B cell (primary cell): ENCODE results near the gene CD2. TPM values are rescaled to one million over a fixed set of nuclear protein-coding genes. Genes with fewer than 3 reads are reported as not detected.

ENCODE experiments used
- ATAC-seq: fragments of 200-7000 bp; cut with Tn5 transposase; one replicate; pipeline ENCODE4 v1.10.0; 2021; ENCODE audit warnings: low read depth, mild to moderate bottlenecking, moderate number of reproducible peaks, moderate library complexity
- CTCF ChIA-PET: fragments of 350-600 bp; sonication (Branson Sonifier 250); formaldehyde crosslinking; loops from one replicate; lab custom pipeline; 2021; ENCODE audit warnings: antibody characterized with exemption, inconsistent platforms; lab: Charles Lee
- POLR2A ChIA-PET: fragments of 350-600 bp; sonication (Branson Sonifier 250); formaldehyde crosslinking; loops from one replicate; lab custom pipeline; 2021; ENCODE audit warnings: antibody characterized with exemption; lab: Charles Lee
- DNase-seq: peaks from one replicate; pipeline ENCODE4 v3.0.0; 2013
- H2AFZ ChIP-seq: 2 replicates; pipeline ENCODE4 v1.6.1; 2012; ENCODE audit warnings: mild to moderate bottlenecking, low read depth, low read length; ENCODE audit not compliant: insufficient read depth, poor library complexity, severe bottlenecking
- H3K27ac ChIP-seq, 2 donors: 1 replicate in 1 of 2; 2 replicates in 1 of 2; pipeline ENCODE4 v1.5.1; 2012 to 2013; ENCODE audit warnings: low read length in 2 of 2, mild to moderate bottlenecking in 2 of 2, moderate library complexity in 1 of 2
- H3K27me3 ChIP-seq, 4 experiments: fragments of 200-600 bp in 1 of 4; sonication (generic) in 1 of 4; replicated peaks in 1 of 4; 1 replicate in 2 of 4; 2 replicates in 2 of 4; pipeline versions ENCODE4 v1.6.1 to v1.7.0; 2013 to 2016; ENCODE audit warnings: low read length in 3 of 4, mild to moderate bottlenecking in 2 of 4, mixed read lengths in 1 of 4, moderate library complexity in 1 of 4; ENCODE audit not compliant: insufficient read depth in 4 of 4, control insufficient read depth in 3 of 4; ENCODE audit errors: control extremely low read depth in 1 of 4
- H3K36me3 ChIP-seq, 2 experiments: replicated peaks in 1 of 2; 1 replicate in 1 of 2; 2 replicates in 1 of 2; pipeline versions ENCODE4 v1.6.1 to v1.7.1; 2013; ENCODE audit warnings: low read length in 1 of 2; ENCODE audit not compliant: insufficient read depth in 2 of 2, control insufficient read depth in 1 of 2; ENCODE audit errors: control extremely low read depth in 1 of 2, extremely low read depth in 1 of 2
- H3K4me1 ChIP-seq, 2 donors: fragments of 200-600 bp in 1 of 2; sonication (generic) in 1 of 2; 1 replicate in 1 of 2; 2 replicates in 1 of 2; pipeline versions ENCODE4 v1.5.1 to v1.6.1; 2013 to 2017; ENCODE audit warnings: low read length in 2 of 2; ENCODE audit not compliant: control insufficient read depth in 2 of 2, insufficient read depth in 2 of 2
- H3K4me2 ChIP-seq: replicated peaks from 2 replicates; pipeline ENCODE3; 2012; ENCODE audit warnings: mild to moderate bottlenecking, low read depth, low read length; ENCODE audit not compliant: poor library complexity, severe bottlenecking
- H3K4me3 ChIP-seq, 5 experiments: fragments of 200-600 bp in 1 of 5; sonication (generic) in 1 of 5; 1 replicate in 3 of 5; 2 replicates in 2 of 5; pipeline versions ENCODE4 v1.5.1 to v1.7.0; 2011 to 2016; ENCODE audit warnings: low read length in 4 of 5, mild to moderate bottlenecking in 4 of 5, low read depth in 2 of 5, control low read depth in 1 of 5, moderate library complexity in 1 of 5; ENCODE audit not compliant: insufficient read depth in 1 of 5; ENCODE audit errors: control extremely low read depth in 1 of 5, extremely low read depth in 1 of 5
- H3K79me2 ChIP-seq: fragments of 200-600 bp; sonication (generic); one replicate; pipeline ENCODE4 v1.6.0; 2016; ENCODE audit warnings: low read length; ENCODE audit not compliant: control insufficient read depth, insufficient read depth
- H3K9ac ChIP-seq: fragments of 200-600 bp; sonication (generic); 2 replicates; pipeline ENCODE4 v1.6.1; 2017; ENCODE audit warnings: mild to moderate bottlenecking, low read length, moderate library complexity
- H3K9me3 ChIP-seq, 3 donors: one replicate each; pipeline versions ENCODE4 v1.6.1 to v1.7.1; 2013; ENCODE audit warnings: low read length in 2 of 3; ENCODE audit not compliant: control insufficient read depth in 2 of 3, insufficient read depth in 1 of 3; ENCODE audit errors: control extremely low read depth in 1 of 3
- H4K20me1 ChIP-seq: 2 replicates; pipeline ENCODE4 v1.6.0; 2012; ENCODE audit warnings: mild to moderate bottlenecking, low read length; ENCODE audit not compliant: insufficient read depth, control insufficient read depth, poor library complexity, severe bottlenecking
- H3K27ac Mint-ChIP-seq: one replicate; pipeline ENCODE4 v1.8.0; 2021; ENCODE audit warnings: mixed read lengths
- H3K27me3 Mint-ChIP-seq: one replicate; pipeline ENCODE4 v1.8.0; 2021; ENCODE audit warnings: mixed read lengths
- H3K4me1 Mint-ChIP-seq: one replicate; pipeline ENCODE4 v1.8.0; 2021; ENCODE audit warnings: mixed read lengths
- H3K4me3 Mint-ChIP-seq: one replicate; pipeline ENCODE4 v1.8.0; 2021; ENCODE audit warnings: mixed read lengths
- H3K9me3 Mint-ChIP-seq: one replicate; pipeline ENCODE4 v1.8.0; 2022; ENCODE audit warnings: mixed read lengths; ENCODE audit not compliant: insufficient read depth
- CTCF ChIP-seq: fragments of 200-600 bp; IDR thresholded peaks from one replicate; pipeline ENCODE4 v1.8.0; 2022; ENCODE audit warnings: antibody characterized with exemption, mild to moderate bottlenecking
- EZH2 ChIP-seq: IDR thresholded peaks from 2 replicates; pipeline ENCODE4 v1.6.1; 2012; ENCODE audit warnings: borderline replicate concordance, low read depth, mild to moderate bottlenecking, moderate library complexity, low read length; ENCODE audit not compliant: insufficient read depth, poor library complexity, severe bottlenecking
- WGBS: methylation state at CpG from one replicate; pipeline ENCODE4 v1.1.5; 2013; ENCODE audit warnings: missing lambda C conversion rate; ENCODE audit not compliant: insufficient coverage; 5-methylcytosine and 5-hydroxymethylcytosine counted together
- intact Hi-C: fragments of 100-400 bp; cut with micrococcal nuclease; formaldehyde crosslinking; loops from one replicate; pipeline ENCODE4 v1.10.0; 2022
- polyA plus RNA-seq: library from polyadenylated mRNA; depleted of rRNA; stranded (reverse); fragments of >200 nt; gene quantifications from 2 replicates; pipeline ENCODE4 v1.2.3, GENCODE V29; 2012
- total RNA-seq, 2 donors: library from RNA; stranded (reverse); fragments of 120-200 nt in 1 of 2; gene quantifications; 1 replicate in 1 of 2; 2 replicates in 1 of 2; pipeline versions ENCODE4 v1.2.3 to v1.2.4, GENCODE V29; 2013 to 2022

CD2 gene
- total and polyA plus RNA-seq, 2 donors (not counting 1 experiment from before 2014, with no cell fraction given) = 0.52 to 0.74 TPM

GRCh38 chr1:116777831-116778830 is 23.9 kb downstream of the CD2 start:
- ATAC-seq = no peak
- POLR2A ChIA-PET = no interaction called here

More at GRCh38 chr1:116777831-116778830, 23.9 kb downstream of the CD2 start:
- Histone ChIP-seq H4K20me1 (no peaks in the 10 kb centered on the region), H3K9ac (no peak overlapping the region), H3K27ac (no peak overlapping the region), H3K4me3 (no peak overlapping the region), H3K79me2 (no peaks in the 10 kb centered on the region), H3K9me3 (peaks cover 0 to 7% (median 1%) of the 10 kb centered on the region in 3 donors), H2AFZ (no peak overlapping the region), H3K27me3 (no peaks in the 10 kb centered on the region), H3K4me1 (no peaks in the 10 kb centered on the region), H3K36me3 (no peaks in the 10 kb centered on the region), H3K4me2 (no peak overlapping the region)
- intact Hi-C loops = no loop called here
- Mint-ChIP-seq H3K4me1 (no peaks in the 10 kb centered on the region), H3K27ac (no peak overlapping the region), H3K4me3 (no peak overlapping the region), H3K9me3 (no peaks in the 10 kb centered on the region), H3K27me3 (peaks cover 25% of the 10 kb centered on the region)
- no CpG with 5 or more reads among the region's 3 CpGs for WGBS
- CTCF ChIA-PET = no interaction called here
- TF ChIP-seq CTCF (no peak), EZH2 (no peak)
- no peak for DNase-seq
